ENCODE measurements around the gene ARHGAP15.

- TF ChIP-seq CTCF (IDR thresholded peaks at IDR 0.05; ENCODE audit: low read length) (no peak), EZH2 (IDR thresholded peaks at IDR 0.05; ENCODE audit: borderline replicate concordance, low read length) (no peak)
These were observed 658.5 kb downstream of the ARHGAP15 start for GRCh38 chr2:143787674-143788073.
